ENCODE results near the gene ETHE1. TPM values are rescaled to one million over a fixed set of nuclear protein-coding genes. Genes with fewer than 3 reads are reported as not detected.
A peak's percentile ranks its signal among the peaks of the same experiment; 100 is the strongest.

The ETHE1 gene
- total RNA-seq, 2 experiments from 2014 or later, result 20.2 to 21.7 TPM

DNA sequence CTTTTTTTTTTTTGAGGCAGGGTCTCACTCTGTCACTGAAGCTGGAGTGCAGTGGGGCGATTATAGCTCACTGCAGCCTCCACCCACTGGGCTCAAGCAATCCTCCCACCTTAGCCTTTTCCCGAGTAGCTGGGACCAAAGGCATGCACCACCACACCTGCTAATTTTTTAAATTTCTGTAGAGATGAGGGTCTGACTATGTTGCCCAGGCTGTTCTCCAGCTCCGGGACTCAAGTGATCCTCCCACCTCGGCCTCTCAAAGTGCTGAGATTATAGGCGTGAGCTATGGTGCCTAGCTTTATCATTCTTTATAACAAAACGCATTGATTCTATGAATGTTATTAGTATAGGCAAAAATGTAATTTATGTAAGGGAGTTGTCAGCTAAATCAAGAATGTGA lies 43.7 kb downstream of the ETHE1 start:
- H3K4me3 ChIP-seq (ENCODE audit: low read length), result no peak overlapping the region
- H3K36me3 ChIP-seq (ENCODE audit: insufficient read depth, low read length), result peaks cover 7% of the 10 kb centered on the region
- no peaks in the 10 kb centered on the region for H3K9me3 ChIP-seq (ENCODE audit: control insufficient read depth in 1 of 2, insufficient read depth in 1 of 2, low read length in 2 of 2)
- intact Hi-C loops (cut with DNase I, micrococcal nuclease), result no loop called here
- ATAC-seq (ENCODE audit: poor library complexity), result no peak
- H3K27me3 ChIP-seq (ENCODE audit: control insufficient read depth in 1 of 2, insufficient read depth in 2 of 2, low read length in 2 of 2), result no peaks in the 10 kb centered on the region
- Mint-ChIP-seq H3K36me3 (ENCODE audit: low read depth) (peaks cover 35% of the 10 kb centered on the region), H3K4me3 (no peak overlapping the region), H3K4me1 (ENCODE audit: low read depth) (no peaks in the 10 kb centered on the region), H3K9me3 (no peaks in the 10 kb centered on the region), H3K27me3 (no peaks in the 10 kb centered on the region), H3K27ac (no peak overlapping the region)
- H3K27ac ChIP-seq (ENCODE audit: low read depth in 1 of 2, low read length in 2 of 2), result no peak overlapping the region
- ChIA-PET CTCF (interaction anchor here (1.3 kb wide), 1 partner anchor 36 kb away, joined by 5 read pairs; no protein-coding TSS in a partner anchor), POLR2A (interaction anchor here (0.6 to 1.8 kb wide), 2 partner anchors 20 to 62 kb away, joined by 5 to 8 read pairs; no protein-coding TSS in a partner anchor)
- TF ChIP-seq, protein P1, sequence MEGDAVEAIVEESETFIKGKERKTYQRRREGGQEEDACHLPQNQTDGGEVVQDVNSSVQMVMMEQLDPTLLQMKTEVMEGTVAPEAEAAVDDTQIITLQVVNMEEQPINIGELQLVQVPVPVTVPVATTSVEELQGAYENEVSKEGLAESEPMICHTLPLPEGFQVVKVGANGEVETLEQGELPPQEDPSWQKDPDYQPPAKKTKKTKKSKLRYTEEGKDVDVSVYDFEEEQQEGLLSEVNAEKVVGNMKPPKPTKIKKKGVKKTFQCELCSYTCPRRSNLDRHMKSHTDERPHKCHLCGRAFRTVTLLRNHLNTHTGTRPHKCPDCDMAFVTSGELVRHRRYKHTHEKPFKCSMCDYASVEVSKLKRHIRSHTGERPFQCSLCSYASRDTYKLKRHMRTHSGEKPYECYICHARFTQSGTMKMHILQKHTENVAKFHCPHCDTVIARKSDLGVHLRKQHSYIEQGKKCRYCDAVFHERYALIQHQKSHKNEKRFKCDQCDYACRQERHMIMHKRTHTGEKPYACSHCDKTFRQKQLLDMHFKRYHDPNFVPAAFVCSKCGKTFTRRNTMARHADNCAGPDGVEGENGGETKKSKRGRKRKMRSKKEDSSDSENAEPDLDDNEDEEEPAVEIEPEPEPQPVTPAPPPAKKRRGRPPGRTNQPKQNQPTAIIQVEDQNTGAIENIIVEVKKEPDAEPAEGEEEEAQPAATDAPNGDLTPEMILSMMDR (IDR thresholded peaks at IDR 0.05), result no peak
- no peaks in the 10 kb centered on the region for H3K4me1 ChIP-seq (ENCODE audit: insufficient read depth, low read length)
- no peak for DNase-seq

DNA sequence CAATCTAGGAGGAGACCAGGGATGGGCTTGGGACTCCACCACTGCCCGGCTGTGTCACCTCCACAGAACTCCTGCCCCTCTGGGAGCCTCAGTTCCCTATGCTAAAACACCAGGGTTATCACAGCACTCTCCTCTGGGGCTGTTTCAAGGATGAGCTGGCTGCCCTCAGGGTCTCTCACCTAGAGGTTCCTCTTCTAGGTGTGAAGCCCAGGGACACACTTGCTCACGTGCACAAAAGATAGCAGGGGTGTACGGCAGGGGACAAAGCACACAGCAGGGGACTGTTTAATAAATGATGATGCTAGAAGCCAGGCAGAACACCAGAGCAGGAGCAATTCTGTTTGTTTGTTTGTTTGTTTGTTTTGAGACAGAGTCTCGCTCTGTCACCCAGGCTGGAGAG lies 44.8 kb downstream of the ETHE1 start:
- Histone ChIP-seq H3K36me3 (ENCODE audit: insufficient read depth, low read length) (peaks cover 14% of the 10 kb centered on the region), H3K27ac (ENCODE audit: low read depth in 1 of 2, low read length in 2 of 2) (no peak overlapping the region), H3K4me1 (ENCODE audit: insufficient read depth, low read length) (no peaks in the 10 kb centered on the region), H3K27me3 (ENCODE audit: control insufficient read depth in 1 of 2, insufficient read depth in 2 of 2, low read length in 2 of 2) (no peaks in the 10 kb centered on the region), H3K4me3 (ENCODE audit: low read length) (no peak overlapping the region), H3K9me3 (ENCODE audit: control insufficient read depth in 1 of 2, insufficient read depth in 1 of 2, low read length in 2 of 2) (no peaks in the 10 kb centered on the region)
- CTCF ChIA-PET, result interaction anchor here (1.3 kb wide), 1 partner anchor 35 kb away, joined by 5 read pairs; no protein-coding TSS in a partner anchor
- TF ChIP-seq, protein P1 (IDR thresholded peaks at IDR 0.05), result no peak
- Mint-ChIP-seq H3K9me3 (no peaks in the 10 kb centered on the region), H3K27me3 (no peaks in the 10 kb centered on the region), H3K36me3 (ENCODE audit: low read depth) (peaks cover 42% of the 10 kb centered on the region), H3K27ac (peak overlapping the region; percentile 33), H3K4me1 (ENCODE audit: low read depth) (no peaks in the 10 kb centered on the region), H3K4me3 (no peak overlapping the region)
- peak; percentile 15 for ATAC-seq (ENCODE audit: poor library complexity)
- POLR2A ChIA-PET, result interaction anchor here (1.8 kb wide), 1 partner anchor 19 kb away, joined by 8 read pairs; no protein-coding TSS in a partner anchor
- intact Hi-C loops (cut with DNase I, micrococcal nuclease), result no loop called here
- no peak for DNase-seq

DNA sequence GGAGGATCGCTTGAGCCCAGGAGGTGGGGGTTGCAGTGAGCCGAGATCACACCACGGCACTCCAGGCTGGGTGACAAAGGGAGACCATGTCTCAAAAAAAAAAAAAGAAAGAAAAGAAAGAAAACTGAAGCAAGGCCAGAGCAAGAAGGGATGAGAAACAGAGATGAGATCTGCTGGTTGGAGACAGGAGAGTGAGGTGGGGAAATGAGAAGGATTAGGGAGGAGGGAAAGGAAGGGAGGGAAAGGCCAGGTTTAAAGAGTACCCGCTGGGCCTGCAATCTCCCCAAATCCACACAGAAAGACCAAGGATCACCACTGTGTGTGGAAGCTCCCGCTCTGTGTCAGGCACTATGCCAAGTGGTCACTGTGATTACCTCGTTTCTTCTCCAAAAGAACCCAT lies 45.3 kb downstream of the ETHE1 start:
- Histone ChIP-seq H3K9me3 (ENCODE audit: control insufficient read depth in 1 of 2, insufficient read depth in 1 of 2, low read length in 2 of 2) (no peaks in the 10 kb centered on the region), H3K4me1 (ENCODE audit: insufficient read depth, low read length) (no peaks in the 10 kb centered on the region), H3K27me3 (ENCODE audit: control insufficient read depth in 1 of 2, insufficient read depth in 2 of 2, low read length in 2 of 2) (no peaks in the 10 kb centered on the region), H3K36me3 (ENCODE audit: insufficient read depth, low read length) (peaks cover 14% of the 10 kb centered on the region), H3K4me3 (ENCODE audit: low read length) (no peak overlapping the region), H3K27ac (ENCODE audit: low read depth in 1 of 2, low read length in 2 of 2) (no peak overlapping the region)
- intact Hi-C loops (cut with DNase I, micrococcal nuclease), result loop anchor here in 1 of 2 experiments (2.0 kb wide), 1 partner anchor 19 kb away; no protein-coding TSS in a partner anchor
- Mint-ChIP-seq H3K4me1 (ENCODE audit: low read depth) (no peaks in the 10 kb centered on the region), H3K4me3 (no peak overlapping the region), H3K27me3 (no peaks in the 10 kb centered on the region), H3K36me3 (ENCODE audit: low read depth) (peaks cover 42% of the 10 kb centered on the region), H3K9me3 (no peaks in the 10 kb centered on the region), H3K27ac (peak overlapping the region; percentile 33)
- CTCF ChIA-PET, result no interaction called here
- no peak for DNase-seq
- ATAC-seq (ENCODE audit: poor library complexity), result no peak
- TF ChIP-seq, protein P1 (IDR thresholded peaks at IDR 0.05), result no peak
- POLR2A ChIA-PET, result no interaction called here
